ENCODE results near the gene QDPR. TPM values are rescaled to one million over a fixed set of nuclear protein-coding genes. Genes with fewer than 3 reads are reported as not detected.
"Not testable (repeated sequence)": the region's sequence is repeated elsewhere in the genome, so short reads cannot be mapped to it uniquely, and the experiment has no call there.

The QDPR gene
- polyA plus RNA-seq, 2 donors, result 5.5 to 16.0 TPM

DNA sequence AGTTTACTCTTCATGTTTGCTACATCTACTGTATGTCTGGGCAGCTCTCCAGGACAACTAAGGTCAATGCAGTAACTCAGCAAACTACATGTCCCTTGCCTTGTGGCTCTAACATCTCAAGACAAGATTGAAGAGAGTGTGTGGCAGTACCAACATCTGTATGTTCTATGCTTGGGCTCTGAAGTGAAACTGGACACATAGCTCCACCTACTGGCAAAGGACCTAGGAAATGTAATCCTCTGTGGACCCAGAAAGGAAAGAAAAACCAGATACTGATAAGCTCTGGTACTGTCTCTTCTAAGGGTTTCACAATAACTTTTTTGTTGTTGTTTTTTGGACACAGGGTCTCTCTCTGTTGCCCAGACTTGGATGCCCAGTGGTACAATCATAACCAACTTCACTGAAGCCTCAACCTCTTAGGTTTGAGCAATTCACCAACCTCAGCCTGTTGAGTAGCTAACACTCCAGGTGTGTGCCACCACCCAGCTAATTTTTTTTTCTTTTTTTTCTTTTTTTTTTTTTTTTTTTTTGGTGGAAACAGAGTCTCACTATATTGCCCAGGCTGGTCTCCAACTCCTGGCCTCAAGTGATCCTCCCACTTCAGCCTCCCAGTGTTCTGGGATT, 64.1 kb downstream of the QDPR start:
- no peak overlapping the region for H3K27ac ChIP-seq (ENCODE audit: low read depth in 2 of 2, low read length in 1 of 2)
- no peaks in the 10 kb centered on the region for H3K9me3 ChIP-seq (ENCODE audit: control insufficient read depth in 2 of 2, insufficient read depth in 1 of 2, low read depth in 1 of 2, low read length in 1 of 2)
- no peaks in the 10 kb centered on the region for H3K27me3 ChIP-seq (ENCODE audit: control insufficient read depth in 1 of 2, insufficient read depth in 2 of 2, low read length in 2 of 2)
- H3K4me1 ChIP-seq (ENCODE audit: control insufficient read depth in 2 of 2, insufficient read depth in 2 of 2, low read length in 1 of 2), result no peaks in the 10 kb centered on the region
- no peaks in the 10 kb centered on the region for H3K36me3 ChIP-seq (ENCODE audit: control insufficient read depth in 2 of 2, insufficient read depth in 2 of 2, low read length in 1 of 2)
- no peak overlapping the region for H3K4me3 ChIP-seq (ENCODE audit: low read depth in 1 of 2, low read length in 2 of 2)

DNA sequence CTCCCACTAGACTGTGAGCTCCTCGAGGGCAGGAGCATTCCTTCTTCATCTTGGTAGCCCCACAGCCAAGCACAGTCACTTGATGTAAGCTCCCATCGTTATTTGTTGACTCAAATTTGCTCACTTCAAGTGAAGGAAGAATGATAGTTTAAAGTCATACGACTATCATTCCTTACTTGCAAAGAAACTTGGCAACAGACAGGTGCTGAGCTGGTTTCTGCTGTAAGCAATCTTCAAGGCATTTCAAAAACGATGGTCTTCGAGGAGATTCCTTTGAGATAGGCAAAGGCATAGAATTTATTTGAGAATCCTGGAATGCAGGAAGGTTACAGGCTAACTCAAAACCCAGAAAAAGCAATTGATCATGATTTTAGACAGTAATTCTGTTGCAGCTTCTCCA, 64.8 kb downstream of the QDPR start:
- no peak overlapping the region for H3K4me3 ChIP-seq (ENCODE audit: low read depth in 1 of 2, low read length in 2 of 2)
- H3K27me3 ChIP-seq (ENCODE audit: control insufficient read depth in 1 of 2, insufficient read depth in 2 of 2, low read length in 2 of 2), result no peaks in the 10 kb centered on the region
- WGBS, 2 donors, result 46 to 67% methylated on average over 5 of the region's 5 CpGs

DNA sequence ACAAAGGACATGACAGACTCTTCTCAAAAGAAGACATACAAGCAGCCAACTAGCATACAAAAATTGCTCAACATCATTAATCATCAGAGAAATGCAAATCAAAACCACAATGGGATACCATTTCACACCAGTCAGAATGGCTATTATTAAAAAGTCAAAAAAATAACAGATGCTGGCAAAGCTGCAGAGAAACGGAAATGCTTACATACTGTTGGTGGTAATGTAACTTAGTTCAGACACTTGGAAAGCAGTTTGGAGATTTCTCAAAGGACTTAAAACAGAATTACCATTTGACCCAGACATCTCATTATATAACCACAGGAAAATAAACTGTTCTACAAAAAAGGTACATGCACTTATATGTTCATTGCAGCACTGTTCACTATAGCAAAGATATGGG, 69.4 kb downstream of the QDPR start:
- H3K27ac ChIP-seq (ENCODE audit: low read depth in 2 of 2, low read length in 1 of 2); H3K27me3 ChIP-seq (ENCODE audit: control insufficient read depth in 1 of 2, insufficient read depth in 2 of 2, low read length in 2 of 2); H3K4me3 ChIP-seq (ENCODE audit: low read depth in 1 of 2, low read length in 2 of 2); H3K36me3 ChIP-seq (ENCODE audit: control insufficient read depth in 2 of 2, insufficient read depth in 2 of 2, low read length in 1 of 2); H3K4me1 ChIP-seq (ENCODE audit: control insufficient read depth in 2 of 2, insufficient read depth in 2 of 2, low read length in 1 of 2); H3K9me3 ChIP-seq (ENCODE audit: control insufficient read depth in 2 of 2, insufficient read depth in 1 of 2, low read depth in 1 of 2, low read length in 1 of 2): not testable (repeated sequence)
- WGBS, 2 donors, result 35 to 58% methylated on average over 1 of the region's 1 CpG

More for the DNA sequence above, 64.8 kb downstream of the QDPR start:
- Histone ChIP-seq H3K36me3 (ENCODE audit: control insufficient read depth in 2 of 2, insufficient read depth in 2 of 2, low read length in 1 of 2) (no peaks in the 10 kb centered on the region), H3K9me3 (ENCODE audit: control insufficient read depth in 2 of 2, insufficient read depth in 1 of 2, low read depth in 1 of 2, low read length in 1 of 2) (no peaks in the 10 kb centered on the region), H3K27ac (ENCODE audit: low read depth in 2 of 2, low read length in 1 of 2) (no peak overlapping the region), H3K4me1 (ENCODE audit: control insufficient read depth in 2 of 2, insufficient read depth in 2 of 2, low read length in 1 of 2) (no peaks in the 10 kb centered on the region)

DNA sequence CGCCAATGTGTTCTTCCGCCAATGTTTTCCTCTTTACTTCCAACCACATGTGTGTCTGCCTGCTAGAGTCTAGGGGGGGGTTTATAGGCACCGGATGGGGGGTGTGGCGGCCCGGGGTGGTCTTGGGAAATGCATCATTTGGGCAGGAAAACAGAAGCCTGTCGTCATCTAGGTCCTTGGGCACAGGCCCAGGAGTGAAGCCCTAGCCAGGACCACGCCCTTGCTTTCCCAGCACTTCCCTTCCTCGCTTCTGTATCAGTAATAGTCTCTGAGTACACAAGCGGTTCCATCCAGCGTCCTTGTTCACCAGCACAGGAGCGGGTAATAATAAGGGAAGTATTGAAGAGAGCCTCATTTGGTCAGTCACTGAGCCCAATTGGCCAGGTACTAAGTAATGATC, 74.5 kb downstream of the QDPR start:
- peaks cover 0 to 3% of the 10 kb centered on the region in 2 donors for H3K9me3 ChIP-seq (ENCODE audit: control insufficient read depth in 2 of 2, insufficient read depth in 1 of 2, low read depth in 1 of 2, low read length in 1 of 2)
- no peaks in the 10 kb centered on the region for H3K36me3 ChIP-seq (ENCODE audit: control insufficient read depth in 2 of 2, insufficient read depth in 2 of 2, low read length in 1 of 2)
- no peaks in the 10 kb centered on the region for H3K27me3 ChIP-seq (ENCODE audit: control insufficient read depth in 1 of 2, insufficient read depth in 2 of 2, low read length in 2 of 2)
- H3K4me3 ChIP-seq (ENCODE audit: low read depth in 1 of 2, low read length in 2 of 2), result no peak overlapping the region
- H3K27ac ChIP-seq (ENCODE audit: low read depth in 2 of 2, low read length in 1 of 2), result no peak overlapping the region
- H3K4me1 ChIP-seq (ENCODE audit: control insufficient read depth in 2 of 2, insufficient read depth in 2 of 2, low read length in 1 of 2), result no peaks in the 10 kb centered on the region
- WGBS, 2 donors, result 82 to 87% methylated on average over 11 of the region's 11 CpGs

DNA sequence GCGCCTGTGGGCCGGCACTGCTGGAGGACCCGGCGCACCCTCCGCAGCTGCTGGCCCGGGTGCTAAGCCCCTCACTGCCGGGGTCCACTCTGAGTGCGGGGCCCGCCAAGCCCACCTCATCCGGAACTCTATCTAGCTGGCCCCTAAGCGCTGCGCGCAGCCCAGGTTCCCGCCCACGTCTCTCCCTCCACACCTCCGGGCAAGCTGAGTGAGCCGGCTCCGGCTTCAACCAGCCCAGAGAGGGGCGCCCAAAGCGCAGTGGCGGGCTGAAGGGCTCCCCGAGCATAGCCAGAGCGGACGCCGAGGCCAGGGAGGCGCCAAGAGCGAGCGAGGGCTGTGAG, 75.2 kb downstream of the QDPR start:
- 96 to 98% methylated on average over 28 of the region's 28 CpGs for WGBS, 2 donors
- H3K4me3 ChIP-seq (ENCODE audit: low read depth in 1 of 2, low read length in 2 of 2), result no peak overlapping the region
- peaks cover 0 to 3% of the 10 kb centered on the region in 2 donors for H3K9me3 ChIP-seq (ENCODE audit: control insufficient read depth in 2 of 2, insufficient read depth in 1 of 2, low read depth in 1 of 2, low read length in 1 of 2)
- no peaks in the 10 kb centered on the region for H3K4me1 ChIP-seq (ENCODE audit: control insufficient read depth in 2 of 2, insufficient read depth in 2 of 2, low read length in 1 of 2)
- H3K27me3 ChIP-seq (ENCODE audit: control insufficient read depth in 1 of 2, insufficient read depth in 2 of 2, low read length in 2 of 2), result no peaks in the 10 kb centered on the region
- no peaks in the 10 kb centered on the region for H3K36me3 ChIP-seq (ENCODE audit: control insufficient read depth in 2 of 2, insufficient read depth in 2 of 2, low read length in 1 of 2)
- no peak overlapping the region for H3K27ac ChIP-seq (ENCODE audit: low read depth in 2 of 2, low read length in 1 of 2)

Other genes starting within 250 kb of the QDPR start
- not detected for gene CLRN2, start 3.1 kb upstream of the QDPR start, polyA plus RNA-seq
- gene LAP3, start 65.1 kb upstream of the QDPR start, polyA plus RNA-seq, result 10 to 100 TPM in 1 of 2 donors, 1 to 10 TPM in 1; 8.2 to 29.8 TPM
- 1 to 10 TPM; 5.0 to 9.8 TPM for gene MED28, start 102.6 kb upstream of the QDPR start, polyA plus RNA-seq

All from esophagus (tissue), 2 donors.